AG09309 (cell line): ENCODE measurements around the gene NAV3.

ENCODE experiments used
- DNase-seq: peaks from one replicate; pipeline ENCODE4 v3.0.0-alpha.2; 2010; ENCODE audit warnings: low read depth
- H3K4me3 ChIP-seq: 2 replicates; pipeline ENCODE4 v1.5.1; 2011; ENCODE audit warnings: mild to moderate bottlenecking, low read depth, low read length, moderate library complexity; ENCODE audit not compliant: control insufficient read depth
- TF ChIP-seq, protein P1 (sequence below): IDR thresholded peaks from 2 replicates; pipeline ENCODE4 v1.5.1; 2011; ENCODE audit warnings: mild to moderate bottlenecking, low read depth, low read length, inconsistent platforms; ENCODE audit not compliant: insufficient read depth, control insufficient read depth; ENCODE audit errors: missing control alignments

NAV3 gene, protein sequence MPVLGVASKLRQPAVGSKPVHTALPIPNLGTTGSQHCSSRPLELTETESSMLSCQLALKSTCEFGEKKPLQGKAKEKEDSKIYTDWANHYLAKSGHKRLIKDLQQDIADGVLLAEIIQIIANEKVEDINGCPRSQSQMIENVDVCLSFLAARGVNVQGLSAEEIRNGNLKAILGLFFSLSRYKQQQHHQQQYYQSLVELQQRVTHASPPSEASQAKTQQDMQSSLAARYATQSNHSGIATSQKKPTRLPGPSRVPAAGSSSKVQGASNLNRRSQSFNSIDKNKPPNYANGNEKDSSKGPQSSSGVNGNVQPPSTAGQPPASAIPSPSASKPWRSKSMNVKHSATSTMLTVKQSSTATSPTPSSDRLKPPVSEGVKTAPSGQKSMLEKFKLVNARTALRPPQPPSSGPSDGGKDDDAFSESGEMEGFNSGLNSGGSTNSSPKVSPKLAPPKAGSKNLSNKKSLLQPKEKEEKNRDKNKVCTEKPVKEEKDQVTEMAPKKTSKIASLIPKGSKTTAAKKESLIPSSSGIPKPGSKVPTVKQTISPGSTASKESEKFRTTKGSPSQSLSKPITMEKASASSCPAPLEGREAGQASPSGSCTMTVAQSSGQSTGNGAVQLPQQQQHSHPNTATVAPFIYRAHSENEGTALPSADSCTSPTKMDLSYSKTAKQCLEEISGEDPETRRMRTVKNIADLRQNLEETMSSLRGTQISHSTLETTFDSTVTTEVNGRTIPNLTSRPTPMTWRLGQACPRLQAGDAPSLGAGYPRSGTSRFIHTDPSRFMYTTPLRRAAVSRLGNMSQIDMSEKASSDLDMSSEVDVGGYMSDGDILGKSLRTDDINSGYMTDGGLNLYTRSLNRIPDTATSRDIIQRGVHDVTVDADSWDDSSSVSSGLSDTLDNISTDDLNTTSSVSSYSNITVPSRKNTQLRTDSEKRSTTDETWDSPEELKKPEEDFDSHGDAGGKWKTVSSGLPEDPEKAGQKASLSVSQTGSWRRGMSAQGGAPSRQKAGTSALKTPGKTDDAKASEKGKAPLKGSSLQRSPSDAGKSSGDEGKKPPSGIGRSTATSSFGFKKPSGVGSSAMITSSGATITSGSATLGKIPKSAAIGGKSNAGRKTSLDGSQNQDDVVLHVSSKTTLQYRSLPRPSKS (N-terminal part only)

GRCh38 chr12:77830583-77831351, at the start of gene NAV3:
NAV3 (plus strand) TSS chr12:77830894; CDS start chr12:77831462, 568 bp downstream.
- DNase-seq: no peak

GRCh38 chr12:77782034-77782433, 48.7 kb upstream of the NAV3 start:
- TF ChIP-seq, protein P1, sequence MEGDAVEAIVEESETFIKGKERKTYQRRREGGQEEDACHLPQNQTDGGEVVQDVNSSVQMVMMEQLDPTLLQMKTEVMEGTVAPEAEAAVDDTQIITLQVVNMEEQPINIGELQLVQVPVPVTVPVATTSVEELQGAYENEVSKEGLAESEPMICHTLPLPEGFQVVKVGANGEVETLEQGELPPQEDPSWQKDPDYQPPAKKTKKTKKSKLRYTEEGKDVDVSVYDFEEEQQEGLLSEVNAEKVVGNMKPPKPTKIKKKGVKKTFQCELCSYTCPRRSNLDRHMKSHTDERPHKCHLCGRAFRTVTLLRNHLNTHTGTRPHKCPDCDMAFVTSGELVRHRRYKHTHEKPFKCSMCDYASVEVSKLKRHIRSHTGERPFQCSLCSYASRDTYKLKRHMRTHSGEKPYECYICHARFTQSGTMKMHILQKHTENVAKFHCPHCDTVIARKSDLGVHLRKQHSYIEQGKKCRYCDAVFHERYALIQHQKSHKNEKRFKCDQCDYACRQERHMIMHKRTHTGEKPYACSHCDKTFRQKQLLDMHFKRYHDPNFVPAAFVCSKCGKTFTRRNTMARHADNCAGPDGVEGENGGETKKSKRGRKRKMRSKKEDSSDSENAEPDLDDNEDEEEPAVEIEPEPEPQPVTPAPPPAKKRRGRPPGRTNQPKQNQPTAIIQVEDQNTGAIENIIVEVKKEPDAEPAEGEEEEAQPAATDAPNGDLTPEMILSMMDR: no peak
- no peak overlapping the region for H3K4me3 ChIP-seq
- DNase-seq: no peak

More at GRCh38 chr12:77830583-77831351, at the start of gene NAV3:
- H3K4me3 ChIP-seq: no peak within 1 kb of the TSS
- TF ChIP-seq, protein P1: no peak

DNA sequence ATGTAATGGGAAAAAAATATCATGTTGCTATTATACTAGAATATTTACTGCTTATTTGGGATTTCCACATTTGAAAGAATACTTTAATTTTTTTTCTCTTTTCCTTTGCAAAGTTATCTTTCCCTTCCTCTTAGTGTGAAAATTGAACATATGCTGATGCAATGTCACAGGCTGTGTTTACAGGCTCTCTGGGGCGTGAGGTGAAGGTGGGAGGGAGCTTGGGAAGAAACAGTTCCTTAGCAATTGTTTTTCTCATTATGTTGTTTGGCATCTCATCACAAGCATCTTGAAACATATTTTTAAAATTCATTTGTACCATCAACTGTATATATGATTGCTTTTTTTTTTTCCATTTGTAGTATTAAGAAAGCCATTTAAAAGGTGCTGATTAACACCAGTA, 47.9 kb upstream of the NAV3 start:
- no peak overlapping the region for H3K4me3 ChIP-seq
- TF ChIP-seq, protein P1: no peak
- no peak for DNase-seq

DNA sequence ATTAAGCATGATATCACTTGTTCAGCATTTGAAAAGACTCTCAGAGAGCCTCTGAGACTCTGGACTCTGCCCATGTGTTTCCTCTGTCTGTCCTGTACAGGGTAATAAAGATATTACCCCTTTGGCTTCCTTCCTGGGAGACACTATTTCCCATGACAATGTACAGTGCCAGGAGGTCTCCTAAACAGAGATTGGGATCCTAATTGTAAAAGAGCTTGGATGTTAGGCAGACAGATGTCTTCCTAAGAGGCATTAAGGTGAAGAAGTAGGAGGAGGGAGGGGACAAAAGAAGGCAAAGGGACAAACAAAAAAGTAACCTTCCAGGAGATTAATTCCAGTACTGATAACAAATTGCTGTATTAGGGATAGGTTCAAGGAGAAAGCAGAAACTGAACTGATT, 45.5 kb upstream of the NAV3 start:
- TF ChIP-seq, protein P1: no peak
- no peak for DNase-seq
- no peak overlapping the region for H3K4me3 ChIP-seq

DNA sequence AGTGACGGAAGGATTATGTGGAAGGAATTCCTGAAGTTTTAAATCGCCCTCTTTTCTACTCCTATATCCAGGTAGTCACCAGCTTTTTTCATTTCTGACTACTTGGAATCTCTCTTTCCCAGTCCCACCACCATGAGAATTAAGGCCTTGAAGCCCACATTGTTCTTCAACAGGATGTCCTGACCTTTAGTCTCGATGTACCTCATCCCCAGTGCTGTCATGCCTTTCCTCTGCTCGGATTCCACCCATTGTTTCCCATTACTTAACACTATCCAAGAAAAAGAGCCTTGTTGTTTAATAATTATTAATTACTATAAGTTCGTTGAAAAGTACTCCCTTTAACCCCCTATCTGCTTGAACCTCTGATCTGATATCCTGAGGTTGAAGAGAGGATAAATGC, 44.0 kb upstream of the NAV3 start:
- no peak overlapping the region for H3K4me3 ChIP-seq
- DNase-seq: no peak
- TF ChIP-seq, protein P1: no peak
